Brain pericyte (primary cell): ENCODE results near the gene USP30.
"Not testable (repeated sequence)": the region's sequence is repeated elsewhere in the genome, so short reads cannot be mapped to it uniquely, and the experiment has no call there.

Source experiments
- DNase-seq: peaks from one replicate; pipeline ENCODE4 v3.0.0-alpha.2; 2012; ENCODE audit warnings: low read depth, low spot score

USP30 gene

GRCh38 chr12:109053382-109054123 is 1.2 kb downstream of the USP30 start:
- DNase-seq: no peak

GRCh38 chr12:109054124-109054513 is 1.7 kb downstream of the USP30 start:
- not testable (repeated sequence) for DNase-seq

GRCh38 chr12:109054520-109054919 is 2.1 kb downstream of the USP30 start:
- DNase-seq: no peak

- DNase-seq: no peak
Measured at GRCh38 chr12:109056891-109057290, 4.5 kb downstream of the USP30 start.

GRCh38 chr12:109057376-109057775 is 5.0 kb downstream of the USP30 start:
- no peak for DNase-seq

GRCh38 chr12:109058773-109059172 is 6.4 kb downstream of the USP30 start:
- no peak for DNase-seq

GRCh38 chr12:109064143-109064542 is 11.8 kb downstream of the USP30 start:
- no peak for DNase-seq

GRCh38 chr12:109065154-109065852 is 12.9 kb downstream of the USP30 start:
- no peak for DNase-seq

- DNase-seq: no peak
Measured at GRCh38 chr12:109065853-109066193, 13.4 kb downstream of the USP30 start.

GRCh38 chr12:109069307-109070271 is 17.2 kb downstream of the USP30 start:
- no peak for DNase-seq

- no peak for DNase-seq
Measured at GRCh38 chr12:109074866-109075265, 22.5 kb downstream of the USP30 start.

GRCh38 chr12:109082751-109083150 is 30.4 kb downstream of the USP30 start:
- DNase-seq: no peak

GRCh38 chr12:109084425-109084824 is 32.0 kb downstream of the USP30 start:
- DNase-seq: no peak

- no peak for DNase-seq
Measured at GRCh38 chr12:109085590-109085989, 33.2 kb downstream of the USP30 start.

GRCh38 chr12:109087250-109087649 is 34.9 kb downstream of the USP30 start:
- no peak for DNase-seq

GRCh38 chr12:109088818-109089217 is 36.4 kb downstream of the USP30 start:
- no peak for DNase-seq

GRCh38 chr12:109089683-109090082 is 37.3 kb downstream of the USP30 start:
- DNase-seq: no peak

- no peak for DNase-seq
Measured at GRCh38 chr12:109092497-109093021, 40.2 kb downstream of the USP30 start.

GRCh38 chr12:109093022-109093918 is 40.9 kb downstream of the USP30 start, which contains the start of gene ALKBH2:
TSS of gene ALKBH2 (minus strand) at chr12:109093472. CDS start at chr12:109092786, 686 bp downstream.
- peak; percentile 46 for DNase-seq

- DNase-seq: peak; percentile 15
Measured at GRCh38 chr12:109097140-109097434, 44.7 kb downstream of the USP30 start.
